Right lobe of liver (tissue), 6 donors: ENCODE results near the gene SORL1. TPM values are rescaled to one million over a fixed set of nuclear protein-coding genes. Genes with fewer than 3 reads are reported as not detected.

Experiments
- ATAC-seq, 4 donors: fragments of 200-7000 bp; cut with Tn5 transposase; one replicate each; pipeline ENCODE4 v1.9.1; 2020; ENCODE audit warnings: mild to moderate bottlenecking in 4 of 4, moderate library complexity in 4 of 4
- DNase-seq, 3 donors: peaks; one replicate each; pipeline ENCODE4 v3.0.0-alpha.2; 2020
- H3K27ac ChIP-seq, 3 donors: fragments of 200-600 bp; one replicate each; pipeline ENCODE4 v1.8.0; 2022
- H3K27me3 ChIP-seq, 2 donors: fragments of 200-600 bp; one replicate each; pipeline ENCODE4 v1.8.0; 2022
- H3K36me3 ChIP-seq, 4 donors: fragments of 200-600 bp; sonication (generic) in 1 of 4; one replicate each; pipeline versions ENCODE4 v1.5.1 to v1.8.0; 2017 to 2022; ENCODE audit warnings: control low read depth in 1 of 4
- H3K4me1 ChIP-seq, 4 donors: fragments of 200-600 bp; sonication (generic) in 1 of 4; one replicate each; pipeline versions ENCODE4 v1.5.1 to v1.8.0; 2017 to 2022; ENCODE audit warnings: control low read depth in 1 of 4
- H3K4me3 ChIP-seq, 3 donors: fragments of 200-600 bp; one replicate each; pipeline ENCODE4 v1.8.0; 2022
- H3K9me3 ChIP-seq, 4 donors: fragments of 200-600 bp; sonication (generic) in 1 of 4; one replicate each; pipeline versions ENCODE4 v1.5.1 to v1.8.0; 2017 to 2022; ENCODE audit warnings: control low read depth in 1 of 4
- POLR2A ChIP-seq: fragments of 450-650 bp; IDR thresholded peaks from one replicate; pipeline ENCODE4 v1.6.1; 2017; ENCODE audit warnings: antibody characterized with exemption, mild to moderate bottlenecking
- WGBS: methylation state at CpG from one replicate; pipeline ENCODE4 v1.1.6; 2018; ENCODE audit warnings: low coverage, low lambda C conversion rate; ENCODE audit not compliant: insufficient coverage; ENCODE audit errors: missing lambda C conversion rate; 5-methylcytosine and 5-hydroxymethylcytosine counted together
- intact Hi-C, 2 donors: fragments of 100-400 bp; cut with DNase I; formaldehyde crosslinking; loops; one replicate each; pipeline versions ENCODE4 v1.11.2 to v1.14.1; 2022
- total RNA-seq, 6 experiments: library from RNA; depleted of rRNA in 2 of 6; stranded (reverse); fragments of >200 nt in 2 of 6; fragmentation: NEBNext Ultra II Directional in 3 of 6; extraction: Animal tissue kit (Norgen Biotek cat#: 25700) in 3 of 6; gene quantifications; one replicate each; pipeline versions ENCODE4 v1.1.0 to v1.2.4, GENCODE V29; 2016 to 2023
- TF ChIP-seq, protein P1 (sequence below), 4 donors: fragments of 200-600 bp in 3 of 4; fragments of 450-650 bp in 1 of 4; IDR thresholded peaks; one replicate each; pipeline versions ENCODE4 v1.5.1 to v1.8.0; 2016 to 2022; ENCODE audit warnings: antibody characterized with exemption in 4 of 4, mild to moderate bottlenecking in 2 of 4
- donor health status: DM: no; HTN: yes; CAD: no.
- donor health status: DM: no; HTN: no; CAD: no.
- donor health status: DM: no; HTN: no; CAD: no.
- donor health status: DM: no; HTN: yes; CAD: no.
- donor health status: DM: no; HTN: yes; CAD: no.

SORL1 gene
- total RNA-seq, 6 experiments from 2014 or later: 45.2 to 137 (median 73.8) TPM

DNA sequence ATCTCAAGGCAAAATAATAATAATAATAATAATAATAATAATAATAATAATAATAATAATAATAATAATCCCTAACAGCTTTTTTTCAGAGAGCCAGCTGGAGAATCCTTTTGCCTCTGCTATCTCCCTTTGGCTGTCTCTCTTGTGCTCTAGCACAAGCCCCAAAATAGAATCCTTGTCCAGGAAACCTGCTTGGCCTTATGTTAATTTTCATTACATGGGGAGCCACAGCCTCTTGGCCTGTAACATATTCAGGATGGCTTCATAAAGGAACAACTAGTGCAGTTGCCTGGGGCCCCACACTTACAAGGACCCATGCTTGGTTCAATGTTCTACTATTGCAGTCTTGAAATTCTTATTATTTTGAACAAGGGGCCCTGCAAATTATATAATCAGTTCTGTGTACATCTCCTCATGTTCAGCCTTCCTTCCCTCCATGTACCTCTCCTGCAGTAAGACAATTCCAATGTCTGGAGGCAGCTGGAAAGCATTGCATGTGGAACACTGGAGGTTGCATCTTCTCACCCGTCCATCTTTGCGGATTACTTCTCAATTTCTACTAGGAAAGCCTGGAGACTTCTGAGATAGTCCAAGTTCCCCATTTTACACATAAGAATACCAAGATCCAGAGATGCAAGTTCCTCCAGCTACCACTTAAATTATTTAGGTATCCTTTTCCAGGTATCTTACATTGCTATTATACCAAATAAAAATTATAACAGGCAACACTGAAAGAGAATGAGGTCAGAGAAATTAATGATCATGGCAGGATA lies 37.8 kb upstream of the SORL1 start:
- WGBS: 67% methylated on average over 2 of the region's 2 CpGs
- DNase-seq: no peak
- no peak overlapping the region for H3K4me3 ChIP-seq
- no peaks in the 10 kb centered on the region for H3K27me3 ChIP-seq
- no peak for TF ChIP-seq POLR2A
- TF ChIP-seq, protein P1, sequence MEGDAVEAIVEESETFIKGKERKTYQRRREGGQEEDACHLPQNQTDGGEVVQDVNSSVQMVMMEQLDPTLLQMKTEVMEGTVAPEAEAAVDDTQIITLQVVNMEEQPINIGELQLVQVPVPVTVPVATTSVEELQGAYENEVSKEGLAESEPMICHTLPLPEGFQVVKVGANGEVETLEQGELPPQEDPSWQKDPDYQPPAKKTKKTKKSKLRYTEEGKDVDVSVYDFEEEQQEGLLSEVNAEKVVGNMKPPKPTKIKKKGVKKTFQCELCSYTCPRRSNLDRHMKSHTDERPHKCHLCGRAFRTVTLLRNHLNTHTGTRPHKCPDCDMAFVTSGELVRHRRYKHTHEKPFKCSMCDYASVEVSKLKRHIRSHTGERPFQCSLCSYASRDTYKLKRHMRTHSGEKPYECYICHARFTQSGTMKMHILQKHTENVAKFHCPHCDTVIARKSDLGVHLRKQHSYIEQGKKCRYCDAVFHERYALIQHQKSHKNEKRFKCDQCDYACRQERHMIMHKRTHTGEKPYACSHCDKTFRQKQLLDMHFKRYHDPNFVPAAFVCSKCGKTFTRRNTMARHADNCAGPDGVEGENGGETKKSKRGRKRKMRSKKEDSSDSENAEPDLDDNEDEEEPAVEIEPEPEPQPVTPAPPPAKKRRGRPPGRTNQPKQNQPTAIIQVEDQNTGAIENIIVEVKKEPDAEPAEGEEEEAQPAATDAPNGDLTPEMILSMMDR (IDR thresholded peaks at IDR 0.05): no peak
- peaks cover 0 to 30% (median 12%) of the 10 kb centered on the region in 4 donors for H3K4me1 ChIP-seq
- H3K9me3 ChIP-seq: no peaks in the 10 kb centered on the region
- no peak overlapping the region for H3K27ac ChIP-seq
- intact Hi-C loops: no loop called here
- no peak for ATAC-seq
- no peaks in the 10 kb centered on the region for H3K36me3 ChIP-seq

DNA sequence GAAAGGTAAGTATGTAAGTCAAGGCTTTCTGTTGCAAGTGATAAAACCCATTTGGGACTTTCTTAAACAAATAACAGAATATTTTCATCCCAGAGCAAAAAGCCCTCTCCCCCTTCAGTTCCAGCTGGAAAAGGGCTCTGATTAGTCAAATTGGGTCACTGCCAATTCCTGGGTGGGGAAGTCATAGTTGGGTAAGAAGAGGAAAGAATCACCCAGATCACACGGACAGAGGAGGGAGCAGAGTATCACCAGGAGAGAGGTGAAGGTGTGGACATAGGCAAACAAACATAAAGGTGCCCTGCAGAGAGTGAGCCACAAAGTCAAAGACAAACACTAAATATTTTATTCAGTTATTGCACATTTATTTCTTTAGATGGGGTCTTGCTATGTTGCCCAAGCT lies 36.3 kb upstream of the SORL1 start:
- 0% methylated on average over 1 of the region's 1 CpG for whole genome bisulfite sequencing
- Histone ChIP-seq H3K27me3 (no peaks in the 10 kb centered on the region), H3K27ac (no peak overlapping the region), H3K4me1 (peaks cover 0 to 30% (median 12%) of the 10 kb centered on the region in 4 donors), H3K9me3 (no peaks in the 10 kb centered on the region), H3K4me3 (no peak overlapping the region), H3K36me3 (no peaks in the 10 kb centered on the region)
- TF ChIP-seq, protein P1 (IDR thresholded peaks at IDR 0.05): no peak
- no peak for TF ChIP-seq POLR2A
- DNase-seq (no peak), ATAC-seq (peak; percentile 10 to 75 (median 48))
- intact Hi-C loops: no loop called here

DNA sequence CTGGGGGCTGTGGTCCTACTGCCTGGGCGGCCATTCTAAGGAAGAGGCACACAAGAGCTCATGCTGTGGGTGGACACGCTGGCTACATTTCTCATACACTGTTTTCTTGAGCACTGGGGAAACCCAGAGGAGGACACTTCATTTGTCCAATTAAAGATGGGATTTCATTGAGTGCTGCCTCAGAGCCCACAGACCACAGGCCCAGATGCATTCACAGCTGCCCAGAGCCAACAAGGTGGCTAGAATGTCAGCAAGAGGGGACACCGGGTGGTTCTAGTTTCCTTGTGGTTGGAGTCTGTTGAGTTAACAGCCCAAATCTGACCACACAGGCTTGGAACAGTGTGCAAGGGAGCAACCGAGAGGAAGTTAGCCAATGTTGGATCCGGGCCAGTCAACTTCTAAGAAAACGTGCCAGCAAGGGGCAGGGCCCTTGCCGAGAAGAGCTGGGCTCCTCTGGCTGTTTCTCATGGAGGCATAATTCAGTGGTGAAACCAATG lies 35.0 kb upstream of the SORL1 start:
- H3K27me3 ChIP-seq: no peaks in the 10 kb centered on the region
- peaks cover 0 to 30% (median 12%) of the 10 kb centered on the region in 4 donors for H3K4me1 ChIP-seq
- intact Hi-C loops: no loop called here
- peak overlapping the region; percentile 24 to 64 (median 56) for H3K27ac ChIP-seq
- TF ChIP-seq, protein P1 (IDR thresholded peaks at IDR 0.05): no peak
- no peak overlapping the region for H3K4me3 ChIP-seq
- no peaks in the 10 kb centered on the region for H3K9me3 ChIP-seq
- DNase-seq (peak; percentile 81 to 93 (median 86)), ATAC-seq (peak; percentile 81 to 92 (median 89))
- H3K36me3 ChIP-seq: no peaks in the 10 kb centered on the region
- 7% methylated on average over 3 of the region's 7 CpGs for WGBS

DNA sequence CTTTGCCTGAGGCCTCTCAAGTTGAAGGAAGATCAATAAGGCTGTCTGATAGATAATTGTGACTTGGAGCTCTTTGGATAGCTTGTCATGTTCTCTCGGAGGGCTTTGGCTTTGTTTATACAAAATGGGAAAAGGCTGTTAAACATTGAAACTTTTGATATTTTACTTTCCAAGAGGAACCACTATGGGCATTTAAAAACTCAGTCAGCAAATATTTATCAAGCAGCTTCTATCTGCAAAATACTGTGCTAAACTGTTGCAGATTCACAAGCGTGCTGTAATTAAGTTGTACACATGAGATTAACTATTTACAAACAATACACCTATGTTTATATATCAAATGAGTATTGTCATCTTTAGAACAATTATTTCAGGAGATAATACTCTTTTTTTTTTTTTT lies 34.5 kb upstream of the SORL1 start:
- Histone ChIP-seq H3K27ac (peak overlapping the region; percentile 24 to 64 (median 56)), H3K9me3 (no peaks in the 10 kb centered on the region), H3K36me3 (no peaks in the 10 kb centered on the region), H3K27me3 (no peaks in the 10 kb centered on the region), H3K4me1 (peaks cover 0 to 30% (median 10%) of the 10 kb centered on the region in 4 donors), H3K4me3 (no peak overlapping the region)
- 11% methylated on average over 2 of the region's 2 CpGs for WGBS
- ATAC-seq (peak in 3 of 4 donors; percentile 8 to 30 (median 17)), DNase-seq (no peak)
- intact Hi-C loops: no loop called here
- no peak for TF ChIP-seq POLR2A
- TF ChIP-seq, protein P1 (IDR thresholded peaks at IDR 0.05): no peak
